Activated T-cell treated with anti-CD3 and anti-CD28 coated beads for 4 hours (primary cell): ENCODE data around the gene LINC01488.

Source experiments
- DNase-seq: peaks from one replicate; pipeline ENCODE4 v3.0.0-alpha.2; 2020

LINC01488 gene

GRCh38 chr11:69446108-69446507, 35.4 kb upstream of the LINC01488 start:
- DNase-seq = no peak

GRCh38 chr11:69447786-69448185, 33.7 kb upstream of the LINC01488 start:
- no peak for DNase-seq

GRCh38 chr11:69448471-69449284, 32.8 kb upstream of the LINC01488 start:
- no peak for DNase-seq

GRCh38 chr11:69449320-69450063, 32.0 kb upstream of the LINC01488 start:
- no peak for DNase-seq

- DNase-seq = no peak
Observed at GRCh38 chr11:69450064-69450856, 31.2 kb upstream of the LINC01488 start.

GRCh38 chr11:69450857-69451220, 30.6 kb upstream of the LINC01488 start:
- DNase-seq = no peak

GRCh38 chr11:69451289-69451688, 30.2 kb upstream of the LINC01488 start:
- no peak for DNase-seq

GRCh38 chr11:69452206-69452987, 29.1 kb upstream of the LINC01488 start:
- DNase-seq = no peak

- DNase-seq = no peak
Observed at GRCh38 chr11:69453151-69453550, 28.3 kb upstream of the LINC01488 start.

GRCh38 chr11:69454018-69454417, 27.4 kb upstream of the LINC01488 start:
- DNase-seq = no peak

- no peak for DNase-seq
Observed at GRCh38 chr11:69455969-69456368, 25.5 kb upstream of the LINC01488 start.

GRCh38 chr11:69456712-69457111, 24.8 kb upstream of the LINC01488 start:
- no peak for DNase-seq

GRCh38 chr11:69459848-69460539, 21.5 kb upstream of the LINC01488 start:
- DNase-seq = no peak

GRCh38 chr11:69460540-69461257, 20.8 kb upstream of the LINC01488 start:
- DNase-seq = no peak

- DNase-seq = no peak
Observed at GRCh38 chr11:69461272-69461962, 20.0 kb upstream of the LINC01488 start.

GRCh38 chr11:69462106-69462951, 19.1 kb upstream of the LINC01488 start:
- DNase-seq = no peak

- no peak for DNase-seq
Observed at GRCh38 chr11:69463181-69463994, 18.1 kb upstream of the LINC01488 start.
